ENCODE results near the gene SH3PXD2B.

DNA sequence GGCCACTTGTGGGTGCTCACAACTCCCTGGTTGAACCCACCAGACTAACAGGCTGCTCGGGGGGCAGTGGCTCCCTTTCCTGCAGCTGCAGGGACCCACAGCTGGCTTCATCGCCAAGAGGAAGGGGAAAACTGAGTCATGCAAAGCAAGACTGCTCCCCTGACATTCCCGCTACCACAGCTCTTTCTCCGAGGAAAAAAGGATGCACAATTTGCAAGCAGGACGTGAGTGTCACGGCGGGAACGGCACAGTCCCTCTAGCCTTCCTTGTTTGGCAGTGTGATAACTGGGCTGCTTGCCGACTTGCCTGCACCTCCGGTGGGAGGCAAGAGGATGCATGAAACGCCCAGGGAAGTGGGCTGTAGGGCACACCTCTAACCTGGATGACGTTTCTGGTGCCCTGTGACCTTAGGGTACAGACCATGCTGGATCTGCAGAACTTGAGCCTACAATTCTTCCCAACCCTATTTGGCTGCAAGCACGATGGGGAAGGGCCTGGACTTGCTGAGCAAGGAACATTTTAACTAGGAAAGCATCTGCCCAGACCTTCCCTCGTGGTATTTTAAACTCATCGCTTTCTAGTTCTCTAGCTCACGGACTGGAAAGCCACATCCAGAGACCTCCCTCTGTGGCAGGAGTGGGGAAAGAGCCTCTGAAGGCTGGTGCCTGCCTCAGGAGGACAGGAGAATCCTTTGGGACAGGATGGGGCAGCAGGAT, 7.8 kb downstream of the SH3PXD2B start:
- no peak for TF ChIP-seq GATA3 (IDR thresholded peaks at IDR 0.05; ENCODE audit: low read depth, low read length)
- TF ChIP-seq GATA2 (IDR thresholded peaks at IDR 0.05; ENCODE audit: low read depth, low read length): no peak

Data from SH-SY5Y (cell line).